SK-N-SH treated with all-trans-retinoic acid at 6 μM for 48 hours (cell line): Measurements from ENCODE around the gene ATP23.

ENCODE experiments used
- ATAC-seq: fragments of 200-7000 bp; cut with Tn5 transposase; 3 replicates; pipeline ENCODE4 v1.9.1; 2020; ENCODE audit warnings: mild to moderate bottlenecking, moderate library complexity
- ARNTL ChIP-seq: fragments of 450-650 bp; formaldehyde crosslinking; IDR thresholded peaks from 2 replicates; pipeline ENCODE4 v1.5.0; 2020; ENCODE audit warnings: low read depth, mild to moderate bottlenecking, moderate library complexity, borderline replicate concordance
- CSDC2 ChIP-seq: fragments of 250-450 bp; sonication (Bioruptor Pico); IDR thresholded peaks from 2 replicates; pipeline ENCODE4 v1.5.0; 2020; ENCODE audit warnings: mild to moderate bottlenecking, moderate library complexity
- ESRRG ChIP-seq: fragments of 250-450 bp; sonication (Bioruptor Pico); IDR thresholded peaks from 2 replicates; pipeline ENCODE4 v1.6.1; 2021; ENCODE audit warnings: mild to moderate bottlenecking
- GLIS3 ChIP-seq: fragments of 250-450 bp; sonication (Bioruptor Pico); IDR thresholded peaks from 2 replicates; pipeline ENCODE4 v1.5.0; 2020; ENCODE audit warnings: mild to moderate bottlenecking, moderate library complexity
- ISL1 ChIP-seq: fragments of 250-450 bp; sonication (Bioruptor Pico); IDR thresholded peaks from 2 replicates; pipeline ENCODE4 v2.1.2; 2022; ENCODE audit warnings: mild to moderate bottlenecking, moderate library complexity
- OSR1 ChIP-seq: fragments of 250-450 bp; sonication (Bioruptor Pico); IDR thresholded peaks from 2 replicates; pipeline ENCODE4 v1.8.0; 2022; ENCODE audit warnings: moderate library complexity, mild to moderate bottlenecking, inconsistent platforms
- PPARA ChIP-seq: fragments of 250-450 bp; sonication (Bioruptor Pico); IDR thresholded peaks from 2 replicates; pipeline ENCODE4 v1.5.0; 2020; ENCODE audit warnings: mild to moderate bottlenecking, borderline replicate concordance
- RARB ChIP-seq: fragments of 250-450 bp; sonication (Bioruptor Pico); IDR thresholded peaks from 2 replicates; pipeline ENCODE4 v1.8.0; 2021; ENCODE audit warnings: mild to moderate bottlenecking, moderate library complexity
- SNAI2 ChIP-seq: fragments of 250-450 bp; sonication (Bioruptor Pico); IDR thresholded peaks from 2 replicates; pipeline ENCODE4 v1.5.0; 2020; ENCODE audit warnings: mild to moderate bottlenecking, moderate library complexity
- TCF4 ChIP-seq: fragments of 250-450 bp; sonication (Bioruptor Pico); IDR thresholded peaks from 2 replicates; pipeline ENCODE4 v1.8.0; 2021; ENCODE audit warnings: mild to moderate bottlenecking, moderate library complexity, borderline replicate concordance
- TOX ChIP-seq: fragments of 250-450 bp; sonication (Bioruptor Pico); IDR thresholded peaks from 2 replicates; pipeline ENCODE4 v1.8.0; 2021; ENCODE audit warnings: mild to moderate bottlenecking, moderate library complexity, borderline replicate concordance
- ZC3H10 ChIP-seq: fragments of 250-450 bp; sonication (Bioruptor Pico); IDR thresholded peaks from 2 replicates; pipeline ENCODE4 v1.5.1; 2021; ENCODE audit warnings: mild to moderate bottlenecking, moderate library complexity
- ZFP3 ChIP-seq: fragments of 250-450 bp; sonication (Bioruptor Pico); IDR thresholded peaks from 2 replicates; pipeline ENCODE4 v1.5.0; 2020; ENCODE audit warnings: mild to moderate bottlenecking, moderate library complexity
- ZFP30 ChIP-seq: fragments of 450-650 bp; formaldehyde crosslinking; IDR thresholded peaks from 2 replicates; pipeline ENCODE4 v1.5.0; 2022; ENCODE audit warnings: mild to moderate bottlenecking, moderate library complexity
- ZNF565 ChIP-seq: fragments of 450-650 bp; formaldehyde crosslinking; conservative IDR thresholded peaks from 2 replicates; pipeline ENCODE4 v1.5.0; 2020; ENCODE audit warnings: low read depth, mild to moderate bottlenecking, moderate library complexity
- ZNF70 ChIP-seq: fragments of 450-650 bp; formaldehyde crosslinking; IDR thresholded peaks from 2 replicates; pipeline ENCODE4 v1.5.0; 2020; ENCODE audit warnings: mild to moderate bottlenecking, moderate library complexity
- ZNF8 ChIP-seq: fragments of 450-650 bp; formaldehyde crosslinking; IDR thresholded peaks from 2 replicates; pipeline ENCODE4 v1.5.0; 2020; ENCODE audit warnings: mild to moderate bottlenecking, moderate library complexity
- TF ChIP-seq, protein P1 (sequence below): fragments of 250-450 bp; sonication (Bioruptor Pico); IDR thresholded peaks from 2 replicates; pipeline ENCODE4 v1.5.1; 2020; ENCODE audit warnings: low read depth, mild to moderate bottlenecking, moderate library complexity
- TF ChIP-seq, protein P2 (sequence below): fragments of 250-450 bp; sonication (Bioruptor Pico); IDR thresholded peaks from 2 replicates; pipeline ENCODE4 v1.5.1; 2021; ENCODE audit warnings: mild to moderate bottlenecking, moderate library complexity
- TF ChIP-seq, protein P3 (sequence below): fragments of 250-450 bp; sonication (Bioruptor Pico); IDR thresholded peaks from 2 replicates; pipeline ENCODE4 v1.8.0; 2021; ENCODE audit warnings: low read depth, mild to moderate bottlenecking, moderate library complexity, borderline replicate concordance
- TF ChIP-seq, protein P4 (sequence below): fragments of 250-450 bp; sonication (Bioruptor Pico); IDR thresholded peaks from 2 replicates; pipeline ENCODE4 v1.5.0; 2020; ENCODE audit warnings: mild to moderate bottlenecking, moderate library complexity
- TF ChIP-seq, protein P5 (sequence below): fragments of 250-450 bp; sonication (Bioruptor Pico); IDR thresholded peaks from 2 replicates; pipeline ENCODE4 v1.8.0; 2020; ENCODE audit warnings: mild to moderate bottlenecking, moderate library complexity, borderline replicate concordance

The ATP23 gene

DNA sequence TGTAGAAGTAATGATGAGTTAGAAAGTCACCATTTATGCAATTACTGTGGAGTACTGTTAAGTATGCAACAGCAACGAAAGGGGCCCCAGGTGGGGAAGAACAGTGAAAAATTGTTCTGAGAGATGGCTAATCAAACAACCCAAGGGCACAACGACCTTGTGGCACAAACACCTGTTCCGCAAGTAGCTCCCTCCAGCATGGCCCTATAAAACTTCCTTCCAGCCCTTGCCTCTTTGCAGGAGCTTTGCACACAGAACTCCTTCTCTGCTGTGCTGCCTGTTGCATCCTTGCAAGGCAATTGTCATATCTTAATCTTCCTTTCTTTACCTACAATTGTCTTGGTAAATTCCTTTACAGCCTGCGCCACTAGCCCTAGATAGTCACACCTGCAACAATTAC, 23.2 kb upstream of the ATP23 start (continued):
- TF ChIP-seq ZNF8 (CRISPR knock-in tag) (no peak), ESRRG (CRISPR knock-in tag) (no peak)
- TF ChIP-seq, all 23 proteins: peak for 0

DNA sequence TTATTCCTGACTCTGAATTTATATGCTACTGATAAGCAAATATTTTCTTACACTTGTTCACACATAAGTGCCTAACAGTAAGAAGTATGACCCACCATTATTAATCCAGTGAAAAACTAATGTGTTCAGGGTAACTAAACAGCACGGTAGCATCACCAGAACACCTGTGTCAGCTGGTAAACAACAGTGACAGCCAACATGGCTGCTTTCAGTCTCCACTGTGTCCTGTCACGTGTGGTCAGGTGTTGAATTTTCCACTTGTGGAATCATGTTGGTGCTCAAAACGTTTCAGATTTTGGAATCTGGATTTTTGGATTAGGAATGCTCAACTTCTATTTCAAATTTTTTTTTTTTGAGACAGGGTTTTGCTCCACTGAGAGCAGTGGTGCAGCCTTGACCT, 14.3 kb upstream of the ATP23 start:
- no peak for ATAC-seq
- TF ChIP-seq TCF4 (no peak), OSR1 (CRISPR knock-in tag) (no peak), TOX (no peak), CSDC2 (CRISPR knock-in tag) (no peak), ZC3H10 (no peak), ZNF70 (CRISPR knock-in tag) (no peak), RARB (no peak), PPARA (CRISPR knock-in tag) (no peak), ZFP30 (no peak), ISL1 (no peak), ZNF8 (CRISPR knock-in tag) (no peak), ZFP3 (CRISPR knock-in tag) (no peak), ZNF565 (CRISPR knock-in tag) (no peak), ARNTL (CRISPR knock-in tag) (no peak)
- TF ChIP-seq, protein P1, sequence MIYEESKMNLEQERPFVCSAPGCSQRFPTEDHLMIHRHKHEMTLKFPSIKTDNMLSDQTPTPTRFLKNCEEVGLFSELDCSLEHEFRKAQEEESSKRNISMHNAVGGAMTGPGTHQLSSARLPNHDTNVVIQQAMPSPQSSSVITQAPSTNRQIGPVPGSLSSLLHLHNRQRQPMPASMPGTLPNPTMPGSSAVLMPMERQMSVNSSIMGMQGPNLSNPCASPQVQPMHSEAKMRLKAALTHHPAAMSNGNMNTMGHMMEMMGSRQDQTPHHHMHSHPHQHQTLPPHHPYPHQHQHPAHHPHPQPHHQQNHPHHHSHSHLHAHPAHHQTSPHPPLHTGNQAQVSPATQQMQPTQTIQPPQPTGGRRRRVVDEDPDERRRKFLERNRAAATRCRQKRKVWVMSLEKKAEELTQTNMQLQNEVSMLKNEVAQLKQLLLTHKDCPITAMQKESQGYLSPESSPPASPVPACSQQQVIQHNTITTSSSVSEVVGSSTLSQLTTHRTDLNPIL (CRISPR knock-in tag): no peak
- TF ChIP-seq, protein P2, sequence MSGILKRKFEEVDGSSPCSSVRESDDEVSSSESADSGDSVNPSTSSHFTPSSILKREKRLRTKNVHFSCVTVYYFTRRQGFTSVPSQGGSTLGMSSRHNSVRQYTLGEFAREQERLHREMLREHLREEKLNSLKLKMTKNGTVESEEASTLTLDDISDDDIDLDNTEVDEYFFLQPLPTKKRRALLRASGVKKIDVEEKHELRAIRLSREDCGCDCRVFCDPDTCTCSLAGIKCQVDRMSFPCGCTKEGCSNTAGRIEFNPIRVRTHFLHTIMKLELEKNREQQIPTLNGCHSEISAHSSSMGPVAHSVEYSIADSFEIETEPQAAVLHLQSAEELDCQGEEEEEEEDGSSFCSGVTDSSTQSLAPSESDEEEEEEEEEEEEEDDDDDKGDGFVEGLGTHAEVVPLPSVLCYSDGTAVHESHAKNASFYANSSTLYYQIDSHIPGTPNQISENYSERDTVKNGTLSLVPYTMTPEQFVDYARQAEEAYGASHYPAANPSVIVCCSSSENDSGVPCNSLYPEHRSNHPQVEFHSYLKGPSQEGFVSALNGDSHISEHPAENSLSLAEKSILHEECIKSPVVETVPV (CRISPR knock-in tag): no peak
- TF ChIP-seq, protein P3, sequence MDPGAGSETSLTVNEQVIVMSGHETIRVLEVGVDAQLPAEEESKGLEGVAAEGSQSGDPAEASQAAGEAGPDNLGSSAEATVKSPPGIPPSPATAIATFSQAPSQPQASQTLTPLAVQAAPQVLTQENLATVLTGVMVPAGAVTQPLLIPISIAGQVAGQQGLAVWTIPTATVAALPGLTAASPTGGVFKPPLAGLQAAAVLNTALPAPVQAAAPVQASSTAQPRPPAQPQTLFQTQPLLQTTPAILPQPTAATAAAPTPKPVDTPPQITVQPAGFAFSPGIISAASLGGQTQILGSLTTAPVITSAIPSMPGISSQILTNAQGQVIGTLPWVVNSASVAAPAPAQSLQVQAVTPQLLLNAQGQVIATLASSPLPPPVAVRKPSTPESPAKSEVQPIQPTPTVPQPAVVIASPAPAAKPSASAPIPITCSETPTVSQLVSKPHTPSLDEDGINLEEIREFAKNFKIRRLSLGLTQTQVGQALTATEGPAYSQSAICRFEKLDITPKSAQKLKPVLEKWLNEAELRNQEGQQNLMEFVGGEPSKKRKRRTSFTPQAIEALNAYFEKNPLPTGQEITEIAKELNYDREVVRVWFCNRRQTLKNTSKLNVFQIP: no peak
- TF ChIP-seq, protein P4, sequence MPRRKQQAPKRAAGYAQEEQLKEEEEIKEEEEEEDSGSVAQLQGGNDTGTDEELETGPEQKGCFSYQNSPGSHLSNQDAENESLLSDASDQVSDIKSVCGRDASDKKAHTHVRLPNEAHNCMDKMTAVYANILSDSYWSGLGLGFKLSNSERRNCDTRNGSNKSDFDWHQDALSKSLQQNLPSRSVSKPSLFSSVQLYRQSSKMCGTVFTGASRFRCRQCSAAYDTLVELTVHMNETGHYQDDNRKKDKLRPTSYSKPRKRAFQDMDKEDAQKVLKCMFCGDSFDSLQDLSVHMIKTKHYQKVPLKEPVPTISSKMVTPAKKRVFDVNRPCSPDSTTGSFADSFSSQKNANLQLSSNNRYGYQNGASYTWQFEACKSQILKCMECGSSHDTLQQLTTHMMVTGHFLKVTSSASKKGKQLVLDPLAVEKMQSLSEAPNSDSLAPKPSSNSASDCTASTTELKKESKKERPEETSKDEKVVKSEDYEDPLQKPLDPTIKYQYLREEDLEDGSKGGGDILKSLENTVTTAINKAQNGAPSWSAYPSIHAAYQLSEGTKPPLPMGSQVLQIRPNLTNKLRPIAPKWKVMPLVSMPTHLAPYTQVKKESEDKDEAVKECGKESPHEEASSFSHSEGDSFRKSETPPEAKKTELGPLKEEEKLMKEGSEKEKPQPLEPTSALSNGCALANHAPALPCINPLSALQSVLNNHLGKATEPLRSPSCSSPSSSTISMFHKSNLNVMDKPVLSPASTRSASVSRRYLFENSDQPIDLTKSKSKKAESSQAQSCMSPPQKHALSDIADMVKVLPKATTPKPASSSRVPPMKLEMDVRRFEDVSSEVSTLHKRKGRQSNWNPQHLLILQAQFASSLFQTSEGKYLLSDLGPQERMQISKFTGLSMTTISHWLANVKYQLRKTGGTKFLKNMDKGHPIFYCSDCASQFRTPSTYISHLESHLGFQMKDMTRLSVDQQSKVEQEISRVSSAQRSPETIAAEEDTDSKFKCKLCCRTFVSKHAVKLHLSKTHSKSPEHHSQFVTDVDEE (CRISPR knock-in tag): no peak

DNA sequence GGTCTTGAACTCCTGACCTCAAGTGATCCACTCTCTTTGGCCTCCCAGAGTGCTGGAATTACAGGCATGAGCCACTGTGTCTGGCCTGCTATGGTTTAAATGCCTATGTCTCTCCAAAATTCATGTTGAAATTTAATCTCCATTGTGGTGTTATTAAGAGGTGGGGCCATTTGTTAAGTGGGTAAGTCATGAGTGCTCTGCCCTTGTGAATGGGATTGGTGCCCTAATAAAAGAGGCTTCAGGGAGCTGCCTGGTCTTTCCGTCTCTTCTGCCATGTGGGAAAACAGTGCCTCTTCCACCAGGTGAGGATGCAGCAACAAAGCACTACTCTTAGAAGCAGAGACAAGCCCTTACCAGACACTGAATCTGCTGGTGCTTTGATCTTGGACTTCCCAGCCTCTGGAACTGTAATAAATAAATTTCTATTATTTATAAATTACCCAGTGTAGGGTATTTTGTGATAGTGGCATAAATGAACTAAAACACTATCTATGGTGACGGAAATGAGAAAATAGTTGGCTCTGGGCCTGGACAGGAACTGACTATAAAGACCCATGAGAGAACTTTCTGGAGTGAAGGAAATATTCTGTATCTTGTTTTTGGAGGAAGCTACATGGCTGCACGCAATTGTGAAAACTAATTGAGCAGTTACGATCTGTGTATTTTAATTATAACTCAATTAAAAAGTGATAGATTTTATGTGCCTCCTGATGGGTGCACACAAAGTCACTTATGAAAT, 12.1 kb upstream of the ATP23 start:
- no peak for ATAC-seq
- TF ChIP-seq, protein P2 (CRISPR knock-in tag): no peak
- TF ChIP-seq ISL1 (no peak), ZNF70 (CRISPR knock-in tag) (no peak)
- TF ChIP-seq, all 23 proteins: peak for 0

DNA sequence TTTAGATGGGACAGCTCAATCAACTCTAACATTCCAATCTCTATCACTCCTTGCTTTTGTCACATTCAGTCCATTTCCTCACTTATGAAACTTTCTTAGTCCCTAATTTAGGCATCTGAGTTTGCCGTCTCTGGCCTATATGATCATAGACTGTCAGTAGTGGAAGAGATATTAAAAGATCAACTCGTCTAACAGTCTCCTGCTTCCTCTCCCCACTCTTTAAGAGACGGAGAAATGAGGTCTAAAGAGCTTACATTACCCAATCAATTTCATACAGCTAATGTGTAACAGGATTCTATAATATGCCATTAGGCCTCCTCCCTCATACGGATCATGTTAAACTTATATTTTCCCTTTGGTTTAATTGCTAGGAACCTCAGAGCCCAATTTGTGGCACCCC, 6.5 kb upstream of the ATP23 start:
- no peak for ATAC-seq
- no peak for TF ChIP-seq OSR1 (CRISPR knock-in tag)
- no peak for TF ChIP-seq ZNF565 (CRISPR knock-in tag)
- no peak for TF ChIP-seq ZNF8 (CRISPR knock-in tag)
- no peak for TF ChIP-seq ISL1
- no peak for TF ChIP-seq ZFP3 (CRISPR knock-in tag)
- TF ChIP-seq RARB: no peak
- no peak for TF ChIP-seq ZFP30
- no peak for TF ChIP-seq SNAI2 (CRISPR knock-in tag)
- TF ChIP-seq ZC3H10: no peak
- TF ChIP-seq, protein P1 (CRISPR knock-in tag): no peak
- no peak for TF ChIP-seq ESRRG (CRISPR knock-in tag)
- TF ChIP-seq TCF4: no peak
- TF ChIP-seq, protein P5, sequence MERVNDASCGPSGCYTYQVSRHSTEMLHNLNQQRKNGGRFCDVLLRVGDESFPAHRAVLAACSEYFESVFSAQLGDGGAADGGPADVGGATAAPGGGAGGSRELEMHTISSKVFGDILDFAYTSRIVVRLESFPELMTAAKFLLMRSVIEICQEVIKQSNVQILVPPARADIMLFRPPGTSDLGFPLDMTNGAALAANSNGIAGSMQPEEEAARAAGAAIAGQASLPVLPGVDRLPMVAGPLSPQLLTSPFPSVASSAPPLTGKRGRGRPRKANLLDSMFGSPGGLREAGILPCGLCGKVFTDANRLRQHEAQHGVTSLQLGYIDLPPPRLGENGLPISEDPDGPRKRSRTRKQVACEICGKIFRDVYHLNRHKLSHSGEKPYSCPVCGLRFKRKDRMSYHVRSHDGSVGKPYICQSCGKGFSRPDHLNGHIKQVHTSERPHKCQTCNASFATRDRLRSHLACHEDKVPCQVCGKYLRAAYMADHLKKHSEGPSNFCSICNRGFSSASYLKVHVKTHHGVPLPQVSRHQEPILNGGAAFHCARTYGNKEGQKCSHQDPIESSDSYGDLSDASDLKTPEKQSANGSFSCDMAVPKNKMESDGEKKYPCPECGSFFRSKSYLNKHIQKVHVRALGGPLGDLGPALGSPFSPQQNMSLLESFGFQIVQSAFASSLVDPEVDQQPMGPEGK (CRISPR knock-in tag): no peak
- TF ChIP-seq PPARA (CRISPR knock-in tag): no peak
- TF ChIP-seq GLIS3: no peak
